Hematopoietic multipotent progenitor cell treated with erythropoietin and hydrocortisone succinate and interleukin-3 and kit ligand, for 15 days (in vitro differentiated cells): ENCODE data around the gene ALDH3B1.

Experiments used
- DNase-seq: peaks from one replicate; pipeline ENCODE4 v3.0.0-alpha.2; 2015; ENCODE audit warnings: low spot score

ALDH3B1 gene

DNA sequence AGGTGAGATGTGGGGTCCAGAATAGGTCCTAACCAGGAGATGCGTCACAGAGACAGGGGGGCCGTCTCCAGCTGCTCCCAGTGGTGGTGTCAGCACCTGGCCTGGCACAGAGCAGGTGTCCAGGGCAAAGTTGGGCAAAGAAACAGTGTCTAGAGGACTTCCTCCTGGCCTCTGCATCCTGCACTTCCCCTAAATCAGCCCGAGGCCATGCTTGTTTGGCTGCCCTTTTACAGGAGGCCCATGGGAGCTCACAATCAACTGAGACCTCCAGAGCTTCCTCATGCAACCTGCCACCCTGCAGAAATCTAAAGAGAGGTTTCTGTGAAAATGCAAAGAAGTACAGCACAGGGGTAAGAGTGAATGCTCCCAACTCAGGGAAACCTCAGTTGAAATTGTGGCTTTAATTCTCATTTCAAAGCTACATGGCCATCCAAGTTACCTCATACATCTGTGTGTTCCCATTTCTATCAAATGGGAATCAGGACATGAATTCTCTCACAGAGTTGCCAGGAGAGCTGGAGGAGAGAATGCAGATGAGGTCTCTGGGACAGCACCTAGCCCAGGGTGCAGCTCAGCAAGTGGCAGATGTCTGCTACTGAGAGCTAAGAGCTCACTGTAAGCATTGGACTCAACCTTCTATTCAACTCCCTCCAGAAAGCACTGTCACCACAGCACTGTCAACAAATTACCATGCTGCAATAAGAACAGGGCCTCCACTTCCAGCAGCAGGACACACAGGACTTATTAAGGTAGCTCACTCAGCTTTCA lies 61.3 kb downstream of the ALDH3B1 start:
- DNase-seq = no peak

DNA sequence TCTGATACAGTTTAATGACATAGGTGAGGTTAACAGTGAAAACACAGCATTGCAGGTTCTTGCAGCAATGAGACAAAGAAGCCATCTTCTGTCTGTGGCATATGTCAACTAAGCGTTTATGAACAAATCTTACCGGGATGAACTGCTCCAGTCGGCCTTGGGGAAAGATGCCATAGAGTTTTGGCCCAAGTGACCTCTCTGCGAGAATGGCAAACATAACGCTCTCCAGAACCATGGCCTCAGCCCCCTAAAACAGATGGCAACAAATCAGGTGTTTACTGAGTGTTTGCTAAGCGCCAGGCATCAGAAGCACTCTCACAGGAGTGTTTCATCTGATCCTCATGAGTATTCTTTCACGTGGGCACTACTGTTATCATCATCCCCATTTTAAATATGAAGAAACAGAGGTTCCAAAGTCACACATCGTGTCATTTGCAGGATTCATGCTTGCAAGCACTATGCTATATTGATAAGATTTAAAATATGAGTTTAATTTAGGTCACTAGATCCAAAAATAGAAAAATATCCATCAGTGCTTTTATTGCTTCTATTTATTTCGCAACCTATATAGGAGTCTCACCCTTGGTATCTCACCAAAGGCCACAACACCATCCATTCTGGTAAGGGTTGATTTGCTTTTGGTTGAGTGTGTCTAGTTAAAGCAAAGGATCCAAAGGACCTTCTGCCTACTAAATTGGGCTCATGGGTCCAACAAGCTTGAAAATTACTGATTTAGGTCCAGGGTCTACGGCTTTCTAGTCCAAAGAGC lies 64.6 kb downstream of the ALDH3B1 start:
- no peak for DNase-seq

DNA sequence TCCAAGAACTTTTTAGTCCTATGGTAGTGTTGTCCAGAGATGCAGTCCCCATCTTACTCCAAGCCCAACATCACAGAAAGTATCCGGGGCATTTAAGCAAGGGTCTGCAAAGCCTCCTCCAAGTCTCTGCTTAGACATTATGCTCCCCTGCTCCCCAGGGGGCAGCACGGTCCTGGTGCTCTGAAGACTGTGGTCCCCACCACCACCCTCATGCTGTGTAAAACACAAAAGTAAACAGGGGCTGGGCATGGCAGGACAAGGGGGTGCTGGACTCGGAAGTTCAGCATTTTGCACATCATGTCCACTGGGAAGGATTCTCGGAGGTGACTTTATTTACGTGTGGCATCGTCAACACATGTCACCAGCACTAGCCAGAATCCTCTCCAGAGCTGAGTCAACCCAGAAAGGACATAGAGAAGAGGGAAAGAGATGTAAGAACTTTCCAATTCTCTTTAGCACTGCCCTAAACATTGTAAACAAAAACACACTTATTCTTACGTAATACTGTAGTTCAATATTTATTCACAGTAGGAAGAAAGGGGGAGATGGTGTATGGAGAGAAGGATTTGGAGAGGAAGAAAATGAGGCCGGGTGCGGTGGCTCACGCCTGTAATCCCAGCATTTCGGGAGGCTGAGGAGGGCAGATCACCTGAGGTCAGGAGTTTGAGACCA lies 66.4 kb downstream of the ALDH3B1 start:
- no peak for DNase-seq

DNA sequence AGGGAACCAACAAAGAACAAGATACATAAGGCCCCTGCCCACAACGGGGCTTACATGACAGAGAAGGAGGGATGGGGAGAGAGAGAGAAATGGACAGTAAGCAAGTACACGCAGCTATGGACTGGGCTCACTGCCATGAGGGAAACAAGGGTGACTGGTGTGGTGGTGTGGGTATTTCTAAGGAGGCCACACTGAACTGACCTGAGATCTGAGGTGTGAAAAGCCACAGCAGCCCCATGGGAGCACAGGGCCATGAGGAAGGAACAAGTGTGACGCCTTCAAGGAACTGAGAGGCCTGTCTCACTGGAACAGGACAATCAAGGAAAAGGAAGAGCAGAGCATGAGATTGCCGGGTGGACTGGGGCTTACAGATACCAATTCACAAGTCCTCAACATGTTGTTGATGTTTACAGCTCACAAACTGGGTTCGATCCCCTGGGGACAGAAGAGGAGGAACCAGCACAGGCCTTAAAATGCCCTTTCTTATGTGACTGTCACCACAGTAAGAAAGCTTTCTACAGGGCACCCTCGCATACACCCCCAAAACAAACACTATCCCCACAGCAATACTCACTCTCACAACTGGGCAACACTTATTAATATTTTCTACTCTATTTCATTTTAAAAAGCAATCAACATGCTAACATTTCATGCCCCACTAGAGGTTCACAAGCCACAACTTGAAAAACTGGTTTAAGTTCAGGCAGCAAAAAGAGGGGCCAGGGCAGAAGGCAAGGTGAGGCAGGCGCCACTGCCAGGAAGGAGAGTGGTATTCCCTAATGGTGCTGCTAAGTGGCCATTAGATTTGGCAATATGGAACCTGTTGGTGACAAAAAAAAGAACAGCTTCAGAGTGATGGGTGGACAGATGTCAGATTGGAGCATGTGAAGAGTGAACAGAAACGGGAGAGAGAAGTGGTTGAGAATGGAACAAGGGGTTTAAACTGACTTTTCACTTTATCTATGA lies 67.8 kb downstream of the ALDH3B1 start:
- no peak for DNase-seq
